Endothelial cell (in vitro differentiated cells): ENCODE measurements around the gene FGD6. TPM values are rescaled to one million over a fixed set of nuclear protein-coding genes. Genes with fewer than 3 reads are reported as not detected.

Source experiments
- DNase-seq: peaks from one replicate; pipeline ENCODE4 v3.0.0; 2021; ENCODE audit warnings: low spot score
- H3K27ac Mint-ChIP-seq: one replicate; pipeline ENCODE4 v1.8.0; 2021; ENCODE audit warnings: mixed read lengths, inconsistent platforms; ENCODE audit not compliant: unreplicated experiment
- H3K27me3 Mint-ChIP-seq: one replicate; pipeline ENCODE4 v1.8.0; 2021; ENCODE audit warnings: mild to moderate bottlenecking, moderate library complexity, mixed read lengths, inconsistent platforms; ENCODE audit not compliant: unreplicated experiment
- H3K36me3 Mint-ChIP-seq: one replicate; pipeline ENCODE4 v1.8.0; 2021; ENCODE audit warnings: mild to moderate bottlenecking, low read depth, mixed read lengths, inconsistent platforms; ENCODE audit not compliant: unreplicated experiment
- H3K4me1 Mint-ChIP-seq: one replicate; pipeline ENCODE4 v1.8.0; 2021; ENCODE audit warnings: mild to moderate bottlenecking, mixed read lengths, inconsistent platforms; ENCODE audit not compliant: unreplicated experiment
- H3K4me3 Mint-ChIP-seq: one replicate; pipeline ENCODE4 v1.8.0; 2021; ENCODE audit warnings: mild to moderate bottlenecking, mixed read lengths, inconsistent platforms; ENCODE audit not compliant: unreplicated experiment
- H3K9me3 Mint-ChIP-seq: one replicate; pipeline ENCODE4 v1.8.0; 2021; ENCODE audit warnings: mixed read lengths, inconsistent platforms; ENCODE audit not compliant: unreplicated experiment
- CTCF ChIP-seq: fragments of 200-600 bp; sonication (generic); IDR thresholded peaks from one replicate; pipeline ENCODE4 v1.5.0; 2021; ENCODE audit warnings: antibody characterized with exemption; ENCODE audit not compliant: unreplicated experiment
- total RNA-seq: library from RNA; stranded (reverse); fragmentation: NEBNext Ultra II Directional; extraction: Animal tissue kit (Norgen Biotek cat#: 25700); gene quantifications from one replicate; pipeline ENCODE4 v1.2.1, GENCODE V29; 2021; ENCODE audit not compliant: unreplicated experiment

Gene FGD6
- total RNA-seq, 1 donor from 2014 or later = 35.4 TPM

- no peak for DNase-seq
- Mint-ChIP-seq H3K9me3 (no peaks in the 10 kb centered on the region), H3K4me1 (peaks cover 22% of the 10 kb centered on the region), H3K27ac (peak overlapping the region; percentile 70), H3K4me3 (peak overlapping the region; percentile 56), H3K36me3 (peaks cover 8% of the 10 kb centered on the region), H3K27me3 (no peaks in the 10 kb centered on the region)
- TF ChIP-seq CTCF = no peak
Observed at GRCh38 chr12:95224202-95225170, 7.2 kb upstream of the FGD6 start.

GRCh38 chr12:95220726-95221125, 3.5 kb upstream of the FGD6 start:
- Mint-ChIP-seq H3K27me3 (peaks cover 10% of the 10 kb centered on the region), H3K4me3 (peak overlapping the region; percentile 57), H3K9me3 (no peaks in the 10 kb centered on the region), H3K27ac (no peak overlapping the region), H3K4me1 (peaks cover 30% of the 10 kb centered on the region), H3K36me3 (peaks cover 11% of the 10 kb centered on the region)
- TF ChIP-seq CTCF = no peak
- DNase-seq = no peak

- TF ChIP-seq CTCF = no peak
- DNase-seq = no peak
- peaks cover 11% of the 10 kb centered on the region for H3K36me3 Mint-ChIP-seq
- H3K9me3 Mint-ChIP-seq = no peaks in the 10 kb centered on the region
- peaks cover 10% of the 10 kb centered on the region for H3K27me3 Mint-ChIP-seq
- no peak overlapping the region for H3K27ac Mint-ChIP-seq
- H3K4me1 Mint-ChIP-seq = peaks cover 35% of the 10 kb centered on the region
- H3K4me3 Mint-ChIP-seq = peak overlapping the region; percentile 57
Observed at GRCh38 chr12:95220190-95220589, 2.9 kb upstream of the FGD6 start.

- TF ChIP-seq CTCF = no peak
- no peaks in the 10 kb centered on the region for H3K9me3 Mint-ChIP-seq
- peaks cover 3% of the 10 kb centered on the region for H3K36me3 Mint-ChIP-seq
- H3K4me3 Mint-ChIP-seq = peak overlapping the region; percentile 100
- H3K4me1 Mint-ChIP-seq = peaks cover 42% of the 10 kb centered on the region
- peak; percentile 9 for DNase-seq
- H3K27ac Mint-ChIP-seq = peak overlapping the region; percentile 99
- H3K27me3 Mint-ChIP-seq = peaks cover 10% of the 10 kb centered on the region
Observed at GRCh38 chr12:95218150-95219133, 1.2 kb upstream of the FGD6 start.
